Measurements from ENCODE around the gene AHCYL2.
"Not testable (repeated sequence)": the region's sequence is repeated elsewhere in the genome, so short reads cannot be mapped to it uniquely, and the experiment has no call there.

Gene AHCYL2

DNA sequence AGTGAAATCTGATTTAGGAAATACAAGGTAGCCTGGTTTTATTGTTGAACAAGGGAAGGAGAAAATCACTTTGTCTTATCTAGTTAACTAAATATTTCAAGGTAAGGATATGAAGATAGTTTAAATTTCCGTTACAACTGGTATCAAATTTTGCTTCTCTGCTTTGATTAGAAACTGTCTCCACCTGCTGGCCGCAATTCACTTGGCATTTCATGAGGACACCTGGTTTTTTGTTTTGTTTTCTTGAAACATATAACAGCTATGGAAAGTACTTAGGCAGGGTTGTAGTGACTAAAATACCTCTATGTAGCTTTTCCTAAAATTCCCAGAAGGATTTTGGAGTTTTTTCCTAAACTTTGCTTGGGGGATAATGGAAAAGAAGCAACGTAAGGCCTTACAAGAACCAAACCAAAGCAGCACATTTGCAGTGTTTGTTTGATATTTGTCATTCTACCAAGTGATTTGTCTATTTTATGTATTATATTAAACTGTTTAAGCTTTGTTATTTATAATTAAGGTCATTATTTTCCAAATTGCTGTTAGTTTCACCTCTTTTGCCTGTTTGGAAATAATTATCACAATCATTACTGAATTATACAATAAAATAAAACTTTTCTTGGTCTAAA, 73.6 kb downstream of the AHCYL2 start:
- no peak overlapping the region for H3K4me3 ChIP-seq (replicated peaks; ENCODE audit: low read depth, low read length)
- TF ChIP-seq, protein P1, sequence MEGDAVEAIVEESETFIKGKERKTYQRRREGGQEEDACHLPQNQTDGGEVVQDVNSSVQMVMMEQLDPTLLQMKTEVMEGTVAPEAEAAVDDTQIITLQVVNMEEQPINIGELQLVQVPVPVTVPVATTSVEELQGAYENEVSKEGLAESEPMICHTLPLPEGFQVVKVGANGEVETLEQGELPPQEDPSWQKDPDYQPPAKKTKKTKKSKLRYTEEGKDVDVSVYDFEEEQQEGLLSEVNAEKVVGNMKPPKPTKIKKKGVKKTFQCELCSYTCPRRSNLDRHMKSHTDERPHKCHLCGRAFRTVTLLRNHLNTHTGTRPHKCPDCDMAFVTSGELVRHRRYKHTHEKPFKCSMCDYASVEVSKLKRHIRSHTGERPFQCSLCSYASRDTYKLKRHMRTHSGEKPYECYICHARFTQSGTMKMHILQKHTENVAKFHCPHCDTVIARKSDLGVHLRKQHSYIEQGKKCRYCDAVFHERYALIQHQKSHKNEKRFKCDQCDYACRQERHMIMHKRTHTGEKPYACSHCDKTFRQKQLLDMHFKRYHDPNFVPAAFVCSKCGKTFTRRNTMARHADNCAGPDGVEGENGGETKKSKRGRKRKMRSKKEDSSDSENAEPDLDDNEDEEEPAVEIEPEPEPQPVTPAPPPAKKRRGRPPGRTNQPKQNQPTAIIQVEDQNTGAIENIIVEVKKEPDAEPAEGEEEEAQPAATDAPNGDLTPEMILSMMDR (IDR thresholded peaks at IDR 0.05; ENCODE audit: low read length, missing control alignments), result peak; percentile 84
- DNase-seq (ENCODE audit: low read depth), result peak; percentile 65

DNA sequence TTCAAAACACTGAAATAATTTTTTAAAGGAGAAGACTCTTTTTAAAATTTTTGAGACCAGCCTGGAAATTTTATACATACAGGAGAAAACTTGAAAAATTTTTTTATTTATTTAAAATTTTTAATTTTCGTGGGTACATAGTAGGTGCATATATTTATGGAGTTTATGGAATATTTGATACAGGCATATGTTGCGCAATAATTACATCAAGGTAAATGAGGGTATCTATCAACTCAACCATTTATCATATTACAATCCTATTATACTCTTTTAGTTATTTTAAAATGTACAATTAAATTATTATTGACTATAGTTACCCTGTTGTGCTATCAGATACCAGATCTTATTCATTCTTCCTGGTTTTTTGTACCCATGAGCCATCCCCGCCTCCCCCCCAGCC, 75.1 kb downstream of the AHCYL2 start:
- TF ChIP-seq, protein P1 (IDR thresholded peaks at IDR 0.05; ENCODE audit: low read length, missing control alignments), result no peak
- no peak overlapping the region for H3K4me3 ChIP-seq (replicated peaks; ENCODE audit: low read depth, low read length)
- DNase-seq (ENCODE audit: low read depth), result no peak

DNA sequence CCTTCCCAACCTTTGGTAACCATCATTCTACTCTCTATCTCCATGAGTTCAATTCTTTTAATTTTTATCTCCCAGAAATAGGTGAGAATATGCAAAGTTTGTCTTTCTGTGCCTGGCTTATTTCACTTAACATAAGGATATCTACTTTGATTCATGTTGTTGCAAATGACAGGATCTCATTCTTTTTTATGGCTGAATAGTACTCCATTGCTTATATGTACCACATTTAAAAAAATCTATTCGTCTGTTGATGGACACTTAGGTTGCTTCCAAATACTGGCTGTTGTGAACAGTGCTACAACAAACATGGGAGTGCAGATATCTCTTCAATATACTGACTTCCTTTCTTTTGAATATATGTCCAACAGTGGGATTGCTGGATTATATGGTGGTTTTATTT, 75.5 kb downstream of the AHCYL2 start:
- DNase-seq (ENCODE audit: low read depth); H3K4me3 ChIP-seq (replicated peaks; ENCODE audit: low read depth, low read length): not testable (repeated sequence)

DNA sequence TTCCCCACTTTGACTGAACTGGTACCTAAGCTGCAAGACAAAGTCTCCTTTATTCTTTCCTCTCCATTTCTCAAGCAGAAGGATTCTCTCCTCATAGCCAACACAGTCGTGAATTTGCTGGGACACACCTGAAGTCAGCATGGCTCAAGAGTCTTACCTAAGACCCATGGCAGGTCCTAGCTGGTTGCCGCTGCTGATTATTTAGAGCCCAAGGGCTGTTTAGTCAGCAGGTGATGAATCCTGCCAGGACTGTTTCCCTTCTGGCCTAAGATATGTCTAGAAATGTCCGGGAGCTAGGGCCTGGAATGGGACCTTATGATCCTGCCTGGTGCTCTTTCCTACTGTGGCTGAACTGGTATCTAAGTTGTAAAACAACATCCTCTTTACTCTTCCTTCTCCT, 82.8 kb downstream of the AHCYL2 start:
- H3K4me3 ChIP-seq (replicated peaks; ENCODE audit: low read depth, low read length), result no peak overlapping the region
- TF ChIP-seq, protein P1 (IDR thresholded peaks at IDR 0.05; ENCODE audit: low read length, missing control alignments), result no peak
- DNase-seq (ENCODE audit: low read depth), result no peak

DNA sequence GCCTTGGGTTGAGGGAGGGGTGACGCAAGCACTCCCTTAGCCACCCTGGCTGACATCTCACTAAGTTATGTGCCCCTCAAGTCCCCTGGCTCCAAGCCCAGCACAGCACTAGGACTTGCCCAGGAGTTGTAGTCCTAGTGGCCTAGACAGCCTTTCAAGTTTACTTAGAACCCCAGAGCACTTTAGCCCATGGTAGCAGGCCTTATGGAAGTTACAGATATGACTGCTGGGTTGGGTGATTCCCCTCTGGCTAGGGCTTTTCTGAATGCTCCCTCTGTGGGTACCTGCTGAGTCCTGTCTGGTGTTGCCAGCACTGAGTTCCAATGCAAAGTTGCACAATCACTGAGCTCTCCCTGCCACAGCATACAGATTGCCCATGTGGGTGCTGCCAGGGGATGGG, 83.2 kb downstream of the AHCYL2 start:
- TF ChIP-seq, protein P1 (IDR thresholded peaks at IDR 0.05; ENCODE audit: low read length, missing control alignments), result no peak
- DNase-seq (ENCODE audit: low read depth), result peak; percentile 48

DNA sequence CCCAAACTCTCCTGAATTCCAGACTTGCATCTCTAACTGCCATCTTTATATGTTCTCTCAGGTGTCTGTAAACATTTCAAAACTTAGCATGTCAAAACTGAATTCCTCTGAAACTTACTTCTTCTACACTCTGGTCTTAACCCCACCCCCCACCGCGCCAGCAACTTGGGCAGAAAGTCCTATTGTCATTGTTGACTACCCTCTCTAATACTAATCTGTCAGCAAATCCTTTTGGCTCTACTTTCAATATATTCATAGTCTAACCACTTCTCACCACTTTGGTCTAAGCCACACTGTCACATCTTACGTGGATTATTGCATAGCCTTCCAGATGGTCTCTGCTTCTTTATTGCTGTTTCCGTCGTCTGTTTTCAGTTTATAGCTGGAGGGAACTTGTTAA, 86.6 kb downstream of the AHCYL2 start:
- TF ChIP-seq, protein P1 (IDR thresholded peaks at IDR 0.05; ENCODE audit: low read length, missing control alignments), result no peak
- DNase-seq (ENCODE audit: low read depth), result no peak
- H3K4me3 ChIP-seq (replicated peaks; ENCODE audit: low read depth, low read length), result no peak overlapping the region

More for the DNA sequence above, 83.2 kb downstream of the AHCYL2 start:
- no peak overlapping the region for H3K4me3 ChIP-seq (replicated peaks; ENCODE audit: low read depth, low read length)

DNA sequence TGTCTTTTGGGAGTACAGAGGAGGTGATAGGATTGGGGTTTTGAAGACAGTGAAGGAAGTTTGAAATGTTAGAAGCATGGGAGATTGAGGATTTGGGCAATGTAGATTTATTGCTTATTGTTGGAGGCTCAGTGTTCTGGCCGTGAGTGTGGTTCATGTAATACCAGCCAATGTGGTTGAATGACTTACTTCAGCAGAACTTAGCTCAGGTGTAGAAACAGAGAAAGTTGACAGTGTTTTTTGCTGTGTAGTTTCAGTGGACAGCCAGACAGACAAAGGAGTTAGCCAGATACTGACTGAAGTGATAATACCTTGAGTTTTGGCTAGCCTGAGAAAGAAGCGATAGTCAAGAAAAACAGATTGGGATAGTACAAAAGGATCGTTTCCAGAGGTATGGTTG, 88.5 kb downstream of the AHCYL2 start:
- no peak overlapping the region for H3K4me3 ChIP-seq (replicated peaks; ENCODE audit: low read depth, low read length)
- no peak for DNase-seq (ENCODE audit: low read depth)
- TF ChIP-seq, protein P1 (IDR thresholded peaks at IDR 0.05; ENCODE audit: low read length, missing control alignments), result no peak

Data from fibroblast of pulmonary artery (primary cell).